Dedifferentiated amniotic fluid mesenchymal stem cell (primary cell): ENCODE measurements around the gene KIN.
"Not testable (repeated sequence)": the region's sequence is repeated elsewhere in the genome, so short reads cannot be mapped to it uniquely, and the experiment has no call there.

Experiments
- DNase-seq: peaks from one replicate; pipeline ENCODE4 v3.0.0-alpha.2; 2016; ENCODE audit errors: extremely low spot score

The KIN gene, protein sequence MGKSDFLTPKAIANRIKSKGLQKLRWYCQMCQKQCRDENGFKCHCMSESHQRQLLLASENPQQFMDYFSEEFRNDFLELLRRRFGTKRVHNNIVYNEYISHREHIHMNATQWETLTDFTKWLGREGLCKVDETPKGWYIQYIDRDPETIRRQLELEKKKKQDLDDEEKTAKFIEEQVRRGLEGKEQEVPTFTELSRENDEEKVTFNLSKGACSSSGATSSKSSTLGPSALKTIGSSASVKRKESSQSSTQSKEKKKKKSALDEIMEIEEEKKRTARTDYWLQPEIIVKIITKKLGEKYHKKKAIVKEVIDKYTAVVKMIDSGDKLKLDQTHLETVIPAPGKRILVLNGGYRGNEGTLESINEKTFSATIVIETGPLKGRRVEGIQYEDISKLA

DNA sequence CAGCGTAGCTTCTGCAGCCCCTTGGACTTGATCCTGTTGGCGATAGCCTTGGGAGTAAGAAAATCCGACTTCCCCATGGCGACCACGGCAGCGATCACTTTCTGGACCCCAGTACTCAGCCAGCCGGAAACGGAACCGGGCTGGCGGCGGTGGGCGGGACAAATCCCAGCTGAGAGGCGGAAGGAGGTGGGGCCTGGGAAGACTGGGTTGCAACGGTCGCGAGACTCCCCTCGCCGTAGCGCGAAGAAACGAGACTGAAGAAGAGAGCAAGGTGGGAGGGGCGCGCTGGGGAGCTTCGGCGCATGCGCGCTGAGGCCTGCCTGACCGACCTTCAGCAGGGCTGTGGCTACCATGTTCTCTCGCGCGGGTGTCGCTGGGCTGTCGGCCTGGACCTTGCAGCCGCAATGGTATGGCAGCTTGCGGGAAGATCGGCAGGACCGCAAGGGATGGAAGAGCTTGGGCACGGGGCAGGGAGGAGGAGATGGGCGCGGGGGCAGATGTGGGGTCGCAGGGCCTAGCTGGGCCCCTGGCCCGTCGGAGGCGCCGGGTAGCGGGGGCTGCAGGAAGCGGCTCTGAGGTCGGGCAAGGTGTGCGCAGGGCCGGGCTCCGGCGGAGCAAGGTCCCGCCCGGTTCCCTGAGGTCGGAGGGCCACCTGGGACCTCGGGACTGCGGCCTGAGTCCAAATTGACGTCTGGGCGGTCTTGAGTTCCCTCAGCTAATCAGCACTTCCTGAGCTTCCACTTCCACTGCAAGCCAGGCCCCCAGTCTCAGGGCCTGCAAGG lies at the start of gene KIN, which contains the start of gene ATP5F1C:
KIN (minus strand) TSS at position 137 of the 782 bp plus-strand sequence; CDS start at position 77, 60 bp downstream.
ATP5F1C (plus strand) TSS at position 321 of the 782 bp plus-strand sequence; CDS start at position 352, 31 bp downstream.
- peak; percentile 97 for DNase-seq

DNA sequence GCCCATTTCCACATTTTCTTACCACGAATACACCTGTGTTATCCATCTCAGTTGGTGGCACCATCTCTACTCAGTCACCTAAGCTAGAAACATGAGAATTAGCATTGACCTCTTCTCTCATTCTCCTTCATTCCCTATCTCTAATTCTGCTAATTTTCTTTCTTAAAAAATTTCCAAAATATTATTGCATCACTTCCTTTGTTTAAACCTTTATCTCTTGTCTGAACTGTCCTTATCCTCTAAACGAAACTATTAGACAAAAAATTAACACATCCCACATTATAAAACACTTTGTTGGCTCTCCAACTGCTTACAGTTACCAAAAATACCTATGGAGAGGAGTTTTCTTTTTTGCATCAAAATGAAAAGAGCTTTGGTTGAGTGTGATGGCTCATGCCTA lies 48.8 kb upstream of the KIN start:
- no peak for DNase-seq

DNA sequence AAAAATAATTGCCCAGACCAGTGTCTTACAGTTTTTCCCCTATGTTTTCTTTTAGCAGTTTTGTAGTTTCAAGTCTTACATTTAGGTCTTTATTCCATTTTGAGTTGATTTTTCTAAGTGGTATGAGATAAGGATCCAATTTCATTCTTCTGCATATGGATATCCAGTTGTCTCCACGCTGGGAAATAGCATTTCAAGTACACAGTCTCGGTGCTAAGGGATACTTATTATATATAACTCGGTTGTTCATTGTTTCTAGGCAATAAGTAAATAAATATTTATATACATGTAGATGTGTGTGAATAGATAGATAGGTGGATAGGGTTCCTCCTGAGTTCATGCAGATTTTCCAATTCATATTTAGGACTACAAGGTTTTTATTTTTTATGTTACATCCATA lies 46.5 kb upstream of the KIN start:
- no peak for DNase-seq

DNA sequence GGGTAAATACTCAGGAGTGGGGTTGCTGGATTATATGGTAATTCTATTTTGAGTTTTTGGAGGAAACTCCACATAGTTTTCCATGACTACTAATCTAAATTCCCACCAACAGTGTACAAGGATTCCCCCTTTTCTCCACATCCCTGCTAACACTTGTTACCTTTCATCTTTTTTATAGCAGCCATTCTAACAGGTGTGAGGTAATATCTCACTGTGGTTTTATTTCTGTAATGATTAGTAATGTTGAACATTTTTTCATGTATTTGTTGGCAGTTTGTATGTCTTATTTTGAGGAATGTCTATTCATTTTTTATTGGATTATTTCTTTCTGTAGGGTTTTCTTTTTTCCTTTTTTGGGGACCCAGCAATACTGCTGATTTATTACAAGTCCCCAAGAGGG lies 45.4 kb upstream of the KIN start:
- DNase-seq = no peak

DNA sequence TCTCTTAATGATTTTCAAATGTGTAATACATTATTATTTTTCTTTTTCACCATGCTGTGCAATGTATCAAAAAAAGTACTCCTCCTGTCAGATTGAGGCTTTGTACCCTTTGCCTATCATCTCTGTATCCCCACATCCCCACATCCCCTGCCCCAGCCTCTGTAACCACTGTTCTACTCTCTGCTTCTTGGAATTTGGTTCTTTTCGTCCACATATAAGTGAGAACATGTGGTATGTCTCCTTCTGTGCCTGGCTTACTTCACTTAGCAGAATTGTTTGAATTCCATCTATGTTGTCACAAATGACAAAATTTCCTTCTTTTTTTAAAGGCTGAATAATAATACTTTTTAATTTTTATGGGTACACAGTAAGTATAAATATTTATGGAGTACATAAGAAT lies 44.3 kb upstream of the KIN start:
- DNase-seq = no peak

DNA sequence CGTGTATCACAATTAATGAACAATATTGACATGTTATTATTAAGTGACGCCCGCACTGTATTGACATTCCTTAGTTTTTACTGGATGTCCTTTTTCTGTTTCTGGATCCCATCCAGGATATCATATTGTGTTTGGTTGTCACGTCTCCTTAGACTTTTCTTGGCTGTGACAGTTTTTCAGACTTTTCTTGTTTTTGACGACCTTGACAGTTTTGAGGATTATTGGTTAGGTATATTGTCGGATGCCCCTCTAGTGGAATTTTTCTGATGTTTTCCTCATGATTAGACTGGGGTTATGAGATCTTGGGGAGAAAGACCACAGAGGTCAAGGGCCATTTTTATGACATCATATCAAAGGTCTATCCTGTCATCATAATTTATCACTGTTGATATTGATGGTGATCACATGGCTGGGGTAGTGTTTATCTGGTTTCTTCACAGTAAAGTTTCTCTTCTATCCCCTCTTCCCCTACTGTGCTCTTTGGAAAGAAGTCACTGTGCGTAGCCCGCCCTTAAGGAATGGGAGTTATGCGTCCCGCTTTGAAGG lies 41.6 kb upstream of the KIN start:
- DNase-seq = no peak

DNA sequence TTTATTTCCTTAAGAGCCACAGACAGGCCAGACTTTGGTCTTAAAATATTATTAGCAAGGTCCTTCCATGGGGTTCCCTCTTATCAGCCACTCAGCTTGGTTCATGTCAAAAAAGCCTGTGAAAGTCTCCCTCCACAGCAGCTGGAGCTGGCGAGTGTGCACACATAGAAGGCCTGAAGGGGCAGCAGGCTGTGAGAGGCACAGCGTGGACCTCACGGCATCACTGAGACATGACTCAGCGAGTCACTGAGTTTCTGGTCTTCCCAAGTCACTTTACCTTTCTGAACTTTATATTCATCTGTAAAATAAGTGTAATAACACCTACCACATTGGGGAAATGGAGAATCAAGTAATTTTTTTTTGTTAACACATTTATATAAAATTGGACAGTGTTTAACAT lies 39.2 kb upstream of the KIN start:
- peak; percentile 43 for DNase-seq

DNA sequence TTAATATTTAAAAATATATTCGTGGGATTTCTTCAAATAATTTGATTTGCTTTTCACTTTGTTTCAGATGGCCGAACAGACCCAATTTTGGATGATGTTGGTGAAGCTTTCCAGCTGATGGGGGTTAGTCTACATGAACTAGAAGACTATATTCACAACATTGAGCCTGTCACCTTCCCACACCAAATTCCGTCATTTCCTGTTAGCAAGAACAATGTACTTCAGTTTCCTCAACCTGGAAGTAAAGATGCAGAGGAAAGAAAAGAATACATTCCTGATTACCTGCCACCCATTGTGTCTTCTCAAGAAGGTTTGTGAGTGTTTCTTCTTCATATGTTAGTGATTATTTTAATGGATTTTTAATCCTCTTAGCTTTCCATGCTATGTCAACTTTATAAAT lies 36.5 kb upstream of the KIN start:
- no peak for DNase-seq

DNA sequence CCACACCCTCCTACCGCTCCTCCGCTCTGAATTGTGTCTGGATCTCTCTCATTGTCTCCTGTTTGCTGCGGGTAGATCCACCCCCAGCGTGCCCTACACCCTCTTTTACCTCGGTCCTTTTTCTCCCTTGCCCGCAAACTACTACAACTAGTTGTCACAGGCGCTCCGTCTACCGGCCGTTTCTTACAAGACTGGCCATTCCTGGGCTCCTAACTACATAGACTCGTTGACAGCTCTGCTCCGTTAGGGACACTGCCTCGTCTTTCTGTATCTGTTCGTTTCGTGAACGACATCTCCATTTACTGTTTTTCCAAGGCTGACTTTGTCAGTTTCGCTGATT lies 31.3 kb upstream of the KIN start:
- peak; percentile 56 for DNase-seq

DNA sequence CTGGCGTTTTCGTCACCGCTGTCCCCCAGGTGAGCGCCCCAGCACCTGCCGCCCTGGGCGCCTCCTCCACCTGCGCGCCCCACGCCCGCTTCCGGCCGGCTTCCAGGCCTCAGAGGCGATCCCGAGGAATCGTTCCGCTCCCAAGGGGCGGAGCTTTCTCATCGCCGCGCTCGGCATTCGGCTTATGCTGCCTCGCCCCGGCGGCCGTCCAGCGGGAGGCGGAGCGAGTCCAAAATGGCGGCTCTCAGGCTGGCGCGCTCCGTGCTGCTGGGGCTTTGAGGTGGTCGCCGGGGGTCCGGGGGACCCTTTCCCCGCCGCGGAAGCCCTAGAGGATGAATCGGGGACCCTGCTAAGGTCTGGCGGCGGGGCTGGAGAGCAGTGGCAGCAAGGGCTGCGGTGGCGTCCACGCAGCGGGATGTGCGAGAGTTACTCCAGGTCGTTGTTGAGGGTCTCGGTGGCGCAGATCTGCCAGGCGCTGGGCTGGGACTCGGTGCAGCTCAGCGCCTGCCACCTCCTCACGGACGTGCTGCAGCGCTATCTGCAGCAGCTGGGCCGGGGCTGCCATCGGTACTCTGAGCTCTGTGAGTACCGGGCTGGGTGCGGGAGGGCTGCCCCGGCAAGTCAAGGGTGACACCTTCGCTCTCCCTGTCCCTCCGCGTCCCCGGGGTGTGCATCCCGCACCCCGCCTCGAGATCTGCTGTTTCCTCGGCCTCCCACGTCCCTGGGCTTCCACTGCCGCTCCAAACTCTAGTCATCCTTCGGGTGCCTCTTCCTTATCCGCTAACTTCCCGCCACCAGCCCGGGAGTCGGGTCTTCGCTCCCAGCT lies 30.7 kb upstream of the KIN start, which contains the start of gene TAF3:
TAF3 (plus strand) TSS at position 211 of the 826 bp plus-strand sequence; CDS start at position 416, 205 bp downstream.
- DNase-seq = peak; percentile 88

DNA sequence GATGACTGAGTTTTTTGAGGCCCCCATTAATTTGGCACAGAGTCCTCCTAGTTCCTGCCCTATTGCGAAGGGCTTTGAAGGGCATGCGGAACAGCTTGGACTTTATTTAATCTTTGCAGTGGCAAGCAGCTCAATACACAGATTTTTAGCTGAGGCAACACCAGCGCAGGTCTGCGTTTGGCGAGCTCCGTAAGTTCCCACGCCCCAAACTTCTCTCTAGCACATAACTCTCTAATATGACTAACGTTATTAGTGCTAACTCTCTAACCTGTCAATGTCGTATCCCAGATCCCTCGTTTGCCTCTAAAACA lies 30.1 kb upstream of the KIN start:
- no peak for DNase-seq

DNA sequence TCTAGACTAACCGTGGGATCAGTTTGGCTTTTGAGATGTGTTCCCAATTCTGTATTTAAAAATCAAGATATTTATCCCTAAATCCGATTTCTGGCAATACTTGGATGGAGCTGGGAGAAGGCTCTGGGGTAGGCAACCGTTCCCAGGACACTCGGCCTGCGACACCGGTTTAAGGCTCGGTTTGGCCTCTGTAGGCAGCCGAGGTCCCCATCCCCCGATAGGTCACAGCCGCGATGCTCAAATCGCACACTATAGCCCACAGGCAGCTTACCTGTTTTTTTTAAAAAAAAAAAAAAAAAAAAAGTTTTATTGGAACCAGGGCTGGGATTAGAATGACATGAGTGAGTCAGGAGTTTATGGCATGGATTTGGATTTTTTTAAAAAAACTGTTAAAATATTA lies 29.8 kb upstream of the KIN start:
- no peak for DNase-seq

DNA sequence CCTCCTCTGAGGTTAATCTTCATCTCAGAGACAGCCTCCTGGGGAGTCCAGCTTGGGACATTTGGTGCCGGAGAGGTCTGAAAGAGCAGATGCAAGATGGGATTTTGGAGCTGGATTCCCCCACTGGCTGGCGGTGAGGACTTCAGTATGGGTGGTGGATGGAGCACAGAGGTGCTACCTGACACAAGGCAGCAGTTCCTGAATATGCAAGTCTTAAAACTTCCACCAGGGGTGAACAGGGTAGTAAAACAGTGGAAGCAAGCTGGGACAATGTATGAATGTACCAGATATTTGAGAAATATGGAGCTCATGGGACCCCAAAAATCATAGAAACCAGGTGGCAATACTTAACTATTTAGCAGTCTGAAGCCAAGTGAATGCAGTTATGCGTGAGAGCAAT lies 25.7 kb upstream of the KIN start:
- no peak for DNase-seq

DNA sequence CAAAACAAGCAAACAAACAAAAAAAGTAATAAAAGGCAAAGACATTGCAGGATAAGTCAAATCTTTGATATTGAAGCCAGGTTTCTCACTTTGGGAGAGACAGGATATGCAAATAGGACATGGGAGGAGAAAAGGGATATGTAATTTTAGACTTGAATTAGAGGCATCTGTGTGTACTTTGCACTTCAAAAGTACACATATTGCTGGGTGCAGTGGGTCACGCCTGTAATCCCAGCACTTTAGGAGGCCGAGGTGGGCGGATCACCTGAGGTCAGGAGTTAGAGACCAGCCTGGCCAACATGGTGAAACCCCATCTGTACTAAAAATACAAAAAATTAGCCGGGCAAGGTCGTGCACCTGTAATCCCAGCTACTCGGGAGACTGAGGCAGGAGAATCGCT lies 23.9 kb upstream of the KIN start:
- DNase-seq = not testable (repeated sequence)

DNA sequence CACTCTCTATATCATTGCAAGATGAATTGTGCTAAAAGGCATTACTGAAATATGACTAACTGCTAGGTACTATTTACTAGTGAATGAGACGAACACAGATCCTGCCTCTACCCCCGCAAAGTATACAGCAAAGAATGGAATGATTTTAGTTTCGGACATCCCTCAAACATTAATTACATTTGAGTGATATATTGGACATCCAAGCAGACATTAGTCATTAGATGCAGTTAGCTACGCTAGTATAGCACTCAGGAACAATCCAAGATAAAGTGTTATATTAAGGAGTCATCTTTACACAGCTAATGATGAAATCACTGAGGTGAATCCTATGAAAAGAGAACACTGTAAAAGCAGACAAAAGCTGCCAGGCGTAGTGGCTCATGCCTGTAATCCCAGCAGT lies 23.2 kb upstream of the KIN start:
- DNase-seq = no peak

DNA sequence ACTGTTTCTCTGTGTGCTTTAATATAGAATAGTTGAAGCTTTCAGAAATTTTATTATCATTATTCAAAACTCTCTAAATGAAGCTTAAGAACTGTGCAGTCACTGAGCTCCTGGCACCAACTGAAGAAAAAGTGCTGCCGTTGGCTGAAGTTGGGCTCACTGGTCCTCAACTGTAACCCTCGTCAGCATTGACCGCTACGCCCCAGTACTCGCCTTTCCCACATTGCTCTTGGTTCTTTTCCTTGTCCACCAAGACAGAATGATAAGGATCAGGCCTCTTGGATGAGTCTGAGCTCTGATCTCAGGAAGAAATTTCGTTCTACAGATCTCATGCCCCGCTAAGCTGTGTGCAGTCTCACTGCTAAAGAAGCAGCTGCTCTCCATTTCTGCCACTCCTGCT lies 22.6 kb upstream of the KIN start:
- DNase-seq = no peak

DNA sequence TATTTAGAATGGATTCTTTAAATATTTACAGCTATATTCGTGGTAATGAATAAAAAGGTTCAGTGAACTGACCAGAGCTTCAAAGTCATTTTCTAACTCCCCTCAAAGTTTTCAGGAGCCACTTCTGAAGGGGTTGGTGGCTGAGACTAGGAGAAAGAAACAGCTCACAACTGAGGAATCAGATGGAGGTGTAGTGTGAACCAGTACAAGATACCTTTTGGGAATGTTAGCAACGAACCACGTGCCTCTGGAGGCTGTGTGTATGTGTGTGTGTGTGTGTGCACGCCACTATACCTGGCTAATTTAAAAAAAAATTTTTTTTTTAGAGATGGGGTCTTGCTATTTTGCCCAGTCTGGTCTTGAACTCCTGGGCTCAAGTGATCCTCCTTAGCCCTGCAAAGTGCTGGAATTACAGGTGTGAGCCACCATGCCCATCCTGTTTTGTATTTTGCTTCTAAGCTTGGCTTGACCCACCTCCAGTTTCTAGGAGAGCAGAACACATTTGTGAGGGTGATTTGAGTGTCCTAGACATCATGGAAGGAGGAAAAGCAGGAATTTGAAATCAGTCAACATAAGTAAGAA lies 21.0 kb upstream of the KIN start:
- no peak for DNase-seq

DNA sequence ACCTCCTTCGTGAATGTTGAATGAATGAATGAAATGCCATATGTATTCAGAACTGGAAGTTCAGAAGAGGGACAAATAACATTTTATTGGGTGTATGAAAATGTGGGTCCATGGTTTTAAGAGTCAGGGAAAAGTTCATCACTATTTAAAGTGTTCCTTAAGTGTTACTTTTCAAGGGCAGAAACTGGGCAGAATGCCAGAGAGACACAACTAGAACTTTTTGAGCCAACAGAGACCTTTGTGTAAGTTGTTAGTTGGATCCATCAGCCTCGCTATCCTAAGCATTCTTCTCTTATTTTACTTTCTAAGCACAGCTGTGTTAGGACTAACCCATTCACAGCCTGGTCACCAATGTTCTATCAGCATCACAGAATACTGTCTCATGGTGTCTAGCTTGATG lies 16.9 kb upstream of the KIN start:
- no peak for DNase-seq

DNA sequence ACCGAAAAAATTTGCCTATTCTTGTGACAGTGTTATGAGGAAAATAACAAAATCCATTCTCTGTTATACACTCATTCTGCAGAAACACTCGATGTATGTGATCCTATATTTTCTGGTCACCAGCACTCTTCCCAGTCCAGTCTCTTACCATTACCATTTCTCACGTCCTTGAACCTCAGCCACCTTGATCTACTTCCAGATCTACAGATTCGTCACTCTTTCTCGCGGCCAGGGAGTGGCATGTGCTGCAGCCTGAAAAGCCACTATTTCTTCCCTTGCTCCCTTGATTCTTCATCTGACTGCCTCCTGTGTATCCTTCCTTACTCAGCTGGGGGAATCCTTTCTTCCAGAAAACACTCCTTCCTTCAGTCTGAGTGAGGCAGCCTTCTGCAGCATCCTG lies 16.4 kb upstream of the KIN start:
- DNase-seq = no peak

DNA sequence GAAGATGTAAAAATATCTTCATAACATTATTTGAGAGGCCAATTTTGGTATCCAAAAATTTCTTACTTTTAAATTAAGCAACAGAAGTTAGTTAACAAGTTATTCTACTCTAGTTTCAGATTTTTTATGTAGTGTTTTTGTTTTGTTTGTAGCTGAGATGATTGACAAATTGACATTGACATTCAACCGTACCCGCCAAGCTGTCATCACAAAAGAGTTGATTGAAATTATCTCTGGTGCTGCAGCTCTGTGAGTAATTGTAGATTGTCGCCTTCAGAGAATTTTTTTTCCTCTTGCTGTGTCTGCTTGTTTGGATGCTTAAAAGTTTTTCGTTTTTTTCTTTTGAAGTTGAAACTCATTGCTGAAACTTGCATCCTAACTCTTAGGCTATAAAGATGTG lies 14.8 kb upstream of the KIN start:
- DNase-seq = no peak

DNA sequence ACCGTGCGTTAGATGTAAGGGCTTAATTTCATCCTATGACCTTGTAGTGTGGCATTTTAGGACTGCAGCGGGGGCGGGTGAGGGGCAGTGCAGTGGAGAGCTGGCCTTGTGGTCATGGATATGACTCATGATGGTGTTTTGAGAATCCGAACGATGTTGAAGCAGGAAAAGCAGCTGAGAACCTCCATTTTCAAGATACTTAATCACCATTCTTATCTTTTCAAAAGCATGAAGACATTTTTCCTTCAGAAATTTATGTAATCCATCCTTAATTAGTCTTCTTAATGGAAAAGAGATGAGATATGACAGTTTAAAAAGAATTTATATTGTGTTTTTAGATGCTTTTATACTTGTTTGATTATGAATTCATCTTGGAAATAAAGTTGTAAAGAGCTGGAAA lies 9.8 kb upstream of the KIN start:
- DNase-seq = peak; percentile 91

DNA sequence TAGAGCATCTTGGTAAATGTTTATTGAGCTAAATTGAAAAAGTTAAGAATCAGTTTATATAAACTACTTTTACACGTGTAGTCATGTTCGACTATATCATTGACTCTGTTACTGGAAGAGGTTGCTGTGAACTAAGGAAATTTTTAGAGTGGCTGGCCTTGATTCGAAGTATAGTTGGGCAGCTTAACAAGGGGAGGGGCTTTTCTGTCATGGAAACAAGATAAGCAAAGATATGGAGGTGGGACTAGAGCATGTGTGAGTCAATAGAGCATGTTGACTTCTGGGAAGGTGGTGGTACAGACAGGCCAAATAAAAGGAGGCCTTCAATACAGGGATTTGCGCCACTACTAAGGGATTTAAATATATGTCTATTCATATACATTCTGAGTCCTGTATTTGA lies 7.8 kb upstream of the KIN start:
- no peak for DNase-seq
